ENCODE measurements around the gene PTPA.

PTPA gene

DNA sequence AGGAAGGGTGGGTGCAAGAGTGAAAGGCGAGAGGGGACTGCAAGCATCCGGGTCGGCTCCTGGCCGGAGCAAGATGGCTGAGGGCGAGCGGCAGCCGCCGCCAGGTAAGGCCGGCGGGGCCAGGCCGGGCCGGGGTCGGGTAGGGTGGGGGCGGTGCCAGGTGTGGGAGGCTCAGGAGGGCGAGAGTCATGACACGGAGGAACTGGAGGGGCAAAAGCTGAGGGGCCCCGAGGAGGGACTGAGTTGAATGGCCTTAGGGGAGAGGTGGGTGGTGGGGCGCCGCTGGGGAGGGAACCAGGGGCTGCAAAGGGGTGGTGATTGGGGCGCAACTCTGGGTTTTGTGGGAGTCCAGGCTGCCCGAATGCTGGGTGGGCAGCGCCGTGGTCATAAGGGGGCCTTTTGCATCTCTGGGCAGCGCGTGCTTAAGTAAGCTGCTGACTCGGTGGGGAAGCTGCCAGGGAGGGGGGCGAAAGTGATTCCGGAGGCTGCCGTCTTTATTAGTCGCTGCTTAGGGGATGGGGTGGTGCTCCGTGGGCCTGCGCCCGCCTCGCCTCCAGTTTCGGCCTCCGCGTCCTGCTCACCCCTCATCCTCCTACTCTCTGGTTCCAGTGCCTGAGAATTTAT, 425 bp downstream of the PTPA start (continued):
- TF ChIP-seq ZNF692 (tag by site-specific recombination; IDR thresholded peaks at IDR 0.05) (peak; percentile 23; the same call in 1 of the 2 replicates), ZNF530 (tag by site-specific recombination; IDR thresholded peaks at IDR 0.05; ENCODE audit: low read depth) (0 out of 2 replicates have a peak, but pooled peaks have one; percentile 5), ZNF48 (tag by site-specific recombination; IDR thresholded peaks at IDR 0.05) (no peak), ZNF658 (tag by site-specific recombination; IDR thresholded peaks at IDR 0.05) (no peak), SP7 (tag by site-specific recombination; IDR thresholded peaks at IDR 0.05) (peak; percentile 48; the same call in 1 of the 2 replicates), ZBTB8A (tag by site-specific recombination; IDR thresholded peaks at IDR 0.05) (peak; percentile 80), ZNF19 (tag by site-specific recombination; IDR thresholded peaks at IDR 0.05; ENCODE audit: low read depth) (no peak), ZNF558 (tag by site-specific recombination; IDR thresholded peaks at IDR 0.05) (no peak), GLIS2 (tag by site-specific recombination; IDR thresholded peaks at IDR 0.05) (peak; percentile 97), ZFHX2 (tag by site-specific recombination; conservative IDR thresholded peaks at IDR 0.05) (peak; percentile 96), ZNF561 (tag by site-specific recombination; IDR thresholded peaks at IDR 0.05; ENCODE audit: borderline replicate concordance) (no peak), TCF7L2 (IDR thresholded peaks at IDR 0.05; ENCODE audit: borderline replicate concordance, low read depth, low read length) (no peak), ZBTB6 (tag by site-specific recombination; IDR thresholded peaks at IDR 0.05) (no peak), ZNF571 (tag by site-specific recombination; IDR thresholded peaks at IDR 0.05) (no peak), KLF1 (tag by site-specific recombination; IDR thresholded peaks at IDR 0.05) (0 out of 2 replicates have a peak, but pooled peaks have one; percentile 12), ZBTB48 (tag by site-specific recombination; IDR thresholded peaks at IDR 0.05) (peak; percentile 92), SP2 (tag by site-specific recombination; IDR thresholded peaks at IDR 0.05) (peak; percentile 54), ZNF792 (tag by site-specific recombination; IDR thresholded peaks at IDR 0.05) (no peak), REST (tag by site-specific recombination; IDR thresholded peaks at IDR 0.05) (0 out of 2 replicates have a peak, but pooled peaks have one; percentile 32), ZNF2 (tag by site-specific recombination; IDR thresholded peaks at IDR 0.05) (no peak), ZNF121 (tag by site-specific recombination; IDR thresholded peaks at IDR 0.05) (no peak), SALL2 (tag by site-specific recombination; IDR thresholded peaks at IDR 0.05; ENCODE audit: borderline replicate concordance) (no peak)
- TF ChIP-seq, protein P1, sequence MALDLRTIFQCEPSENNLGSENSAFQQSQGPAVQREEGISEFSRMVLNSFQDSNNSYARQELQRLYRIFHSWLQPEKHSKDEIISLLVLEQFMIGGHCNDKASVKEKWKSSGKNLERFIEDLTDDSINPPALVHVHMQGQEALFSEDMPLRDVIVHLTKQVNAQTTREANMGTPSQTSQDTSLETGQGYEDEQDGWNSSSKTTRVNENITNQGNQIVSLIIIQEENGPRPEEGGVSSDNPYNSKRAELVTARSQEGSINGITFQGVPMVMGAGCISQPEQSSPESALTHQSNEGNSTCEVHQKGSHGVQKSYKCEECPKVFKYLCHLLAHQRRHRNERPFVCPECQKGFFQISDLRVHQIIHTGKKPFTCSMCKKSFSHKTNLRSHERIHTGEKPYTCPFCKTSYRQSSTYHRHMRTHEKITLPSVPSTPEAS (tag by site-specific recombination; IDR thresholded peaks at IDR 0.05): no peak
- TF ChIP-seq, protein P2, sequence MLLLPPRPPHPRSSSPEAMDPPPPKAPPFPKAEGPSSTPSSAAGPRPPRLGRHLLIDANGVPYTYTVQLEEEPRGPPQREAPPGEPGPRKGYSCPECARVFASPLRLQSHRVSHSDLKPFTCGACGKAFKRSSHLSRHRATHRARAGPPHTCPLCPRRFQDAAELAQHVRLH (tag by site-specific recombination; IDR thresholded peaks at IDR 0.05): peak; percentile 57
- TF ChIP-seq, protein P3, sequence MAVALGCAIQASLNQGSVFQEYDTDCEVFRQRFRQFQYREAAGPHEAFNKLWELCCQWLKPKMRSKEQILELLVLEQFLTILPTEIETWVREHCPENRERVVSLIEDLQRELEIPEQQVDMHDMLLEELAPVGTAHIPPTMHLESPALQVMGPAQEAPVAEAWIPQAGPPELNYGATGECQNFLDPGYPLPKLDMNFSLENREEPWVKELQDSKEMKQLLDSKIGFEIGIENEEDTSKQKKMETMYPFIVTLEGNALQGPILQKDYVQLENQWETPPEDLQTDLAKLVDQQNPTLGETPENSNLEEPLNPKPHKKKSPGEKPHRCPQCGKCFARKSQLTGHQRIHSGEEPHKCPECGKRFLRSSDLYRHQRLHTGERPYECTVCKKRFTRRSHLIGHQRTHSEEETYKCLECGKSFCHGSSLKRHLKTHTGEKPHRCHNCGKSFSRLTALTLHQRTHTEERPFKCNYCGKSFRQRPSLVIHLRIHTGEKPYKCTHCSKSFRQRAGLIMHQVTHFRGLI (tag by site-specific recombination; IDR thresholded peaks at IDR 0.05): no peak
- TF ChIP-seq, protein P4, sequence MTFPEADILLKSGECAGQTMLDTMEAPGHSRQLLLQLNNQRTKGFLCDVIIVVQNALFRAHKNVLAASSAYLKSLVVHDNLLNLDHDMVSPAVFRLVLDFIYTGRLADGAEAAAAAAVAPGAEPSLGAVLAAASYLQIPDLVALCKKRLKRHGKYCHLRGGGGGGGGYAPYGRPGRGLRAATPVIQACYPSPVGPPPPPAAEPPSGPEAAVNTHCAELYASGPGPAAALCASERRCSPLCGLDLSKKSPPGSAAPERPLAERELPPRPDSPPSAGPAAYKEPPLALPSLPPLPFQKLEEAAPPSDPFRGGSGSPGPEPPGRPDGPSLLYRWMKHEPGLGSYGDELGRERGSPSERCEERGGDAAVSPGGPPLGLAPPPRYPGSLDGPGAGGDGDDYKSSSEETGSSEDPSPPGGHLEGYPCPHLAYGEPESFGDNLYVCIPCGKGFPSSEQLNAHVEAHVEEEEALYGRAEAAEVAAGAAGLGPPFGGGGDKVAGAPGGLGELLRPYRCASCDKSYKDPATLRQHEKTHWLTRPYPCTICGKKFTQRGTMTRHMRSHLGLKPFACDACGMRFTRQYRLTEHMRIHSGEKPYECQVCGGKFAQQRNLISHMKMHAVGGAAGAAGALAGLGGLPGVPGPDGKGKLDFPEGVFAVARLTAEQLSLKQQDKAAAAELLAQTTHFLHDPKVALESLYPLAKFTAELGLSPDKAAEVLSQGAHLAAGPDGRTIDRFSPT (tag by site-specific recombination; IDR thresholded peaks at IDR 0.05): peak; percentile 49; the same call in 1 of the 2 replicates
- TF ChIP-seq, protein P5, sequence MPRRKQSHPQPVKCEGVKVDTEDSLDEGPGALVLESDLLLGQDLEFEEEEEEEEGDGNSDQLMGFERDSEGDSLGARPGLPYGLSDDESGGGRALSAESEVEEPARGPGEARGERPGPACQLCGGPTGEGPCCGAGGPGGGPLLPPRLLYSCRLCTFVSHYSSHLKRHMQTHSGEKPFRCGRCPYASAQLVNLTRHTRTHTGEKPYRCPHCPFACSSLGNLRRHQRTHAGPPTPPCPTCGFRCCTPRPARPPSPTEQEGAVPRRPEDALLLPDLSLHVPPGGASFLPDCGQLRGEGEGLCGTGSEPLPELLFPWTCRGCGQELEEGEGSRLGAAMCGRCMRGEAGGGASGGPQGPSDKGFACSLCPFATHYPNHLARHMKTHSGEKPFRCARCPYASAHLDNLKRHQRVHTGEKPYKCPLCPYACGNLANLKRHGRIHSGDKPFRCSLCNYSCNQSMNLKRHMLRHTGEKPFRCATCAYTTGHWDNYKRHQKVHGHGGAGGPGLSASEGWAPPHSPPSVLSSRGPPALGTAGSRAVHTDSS (tag by site-specific recombination; IDR thresholded peaks at IDR 0.05): no peak

Measured in HEK293 (cell line).